Astrocyte of the cerebellum (primary cell): ENCODE results near the gene KLHDC3.
A peak's percentile ranks its signal among the peaks of the same experiment; 100 is the strongest.

Experiments used
- DNase-seq: peaks from one replicate; pipeline ENCODE4 v3.0.0-alpha.2; 2011; ENCODE audit warnings: low read depth
- H3K4me3 ChIP-seq: 2 replicates; pipeline ENCODE4 v1.5.1; 2011; ENCODE audit warnings: mild to moderate bottlenecking, low read depth, low read length, moderate library complexity
- in situ Hi-C: cut with HindIII; loops from 2 replicates; pipeline ENCODE4 v1.10.0; 2017; ENCODE audit warnings: low sequenced_read_pairs
- TF ChIP-seq, protein P1 (sequence below): IDR thresholded peaks from 2 replicates; pipeline ENCODE4 v1.5.1; 2012; ENCODE audit warnings: low read length, low read depth, moderate library complexity, mild to moderate bottlenecking; ENCODE audit errors: missing control alignments

Gene KLHDC3

DNA sequence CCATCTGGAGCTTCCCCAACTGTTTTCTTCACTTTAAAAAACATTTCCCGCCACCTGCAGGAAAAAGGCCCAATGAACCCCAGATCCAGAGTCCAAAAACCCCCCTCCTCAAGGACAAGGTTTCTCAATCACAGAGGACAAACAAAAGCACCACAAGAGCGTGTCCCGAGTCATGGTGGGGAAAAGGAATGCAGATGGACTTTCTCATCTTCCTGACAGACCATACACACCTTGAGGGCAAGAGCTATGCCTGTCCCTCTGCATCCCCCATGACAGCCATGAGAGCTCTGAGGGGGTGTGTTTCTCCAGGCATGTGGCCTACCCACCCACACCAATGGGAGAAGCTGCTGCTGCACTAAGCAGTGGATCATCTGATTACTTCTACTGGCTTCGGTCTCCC lies 44.1 kb upstream of the KLHDC3 start:
- no peak overlapping the region for H3K4me3 ChIP-seq
- in situ Hi-C loops, result no loop called here
- DNase-seq, result no peak
- TF ChIP-seq, protein P1, sequence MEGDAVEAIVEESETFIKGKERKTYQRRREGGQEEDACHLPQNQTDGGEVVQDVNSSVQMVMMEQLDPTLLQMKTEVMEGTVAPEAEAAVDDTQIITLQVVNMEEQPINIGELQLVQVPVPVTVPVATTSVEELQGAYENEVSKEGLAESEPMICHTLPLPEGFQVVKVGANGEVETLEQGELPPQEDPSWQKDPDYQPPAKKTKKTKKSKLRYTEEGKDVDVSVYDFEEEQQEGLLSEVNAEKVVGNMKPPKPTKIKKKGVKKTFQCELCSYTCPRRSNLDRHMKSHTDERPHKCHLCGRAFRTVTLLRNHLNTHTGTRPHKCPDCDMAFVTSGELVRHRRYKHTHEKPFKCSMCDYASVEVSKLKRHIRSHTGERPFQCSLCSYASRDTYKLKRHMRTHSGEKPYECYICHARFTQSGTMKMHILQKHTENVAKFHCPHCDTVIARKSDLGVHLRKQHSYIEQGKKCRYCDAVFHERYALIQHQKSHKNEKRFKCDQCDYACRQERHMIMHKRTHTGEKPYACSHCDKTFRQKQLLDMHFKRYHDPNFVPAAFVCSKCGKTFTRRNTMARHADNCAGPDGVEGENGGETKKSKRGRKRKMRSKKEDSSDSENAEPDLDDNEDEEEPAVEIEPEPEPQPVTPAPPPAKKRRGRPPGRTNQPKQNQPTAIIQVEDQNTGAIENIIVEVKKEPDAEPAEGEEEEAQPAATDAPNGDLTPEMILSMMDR, result no peak

DNA sequence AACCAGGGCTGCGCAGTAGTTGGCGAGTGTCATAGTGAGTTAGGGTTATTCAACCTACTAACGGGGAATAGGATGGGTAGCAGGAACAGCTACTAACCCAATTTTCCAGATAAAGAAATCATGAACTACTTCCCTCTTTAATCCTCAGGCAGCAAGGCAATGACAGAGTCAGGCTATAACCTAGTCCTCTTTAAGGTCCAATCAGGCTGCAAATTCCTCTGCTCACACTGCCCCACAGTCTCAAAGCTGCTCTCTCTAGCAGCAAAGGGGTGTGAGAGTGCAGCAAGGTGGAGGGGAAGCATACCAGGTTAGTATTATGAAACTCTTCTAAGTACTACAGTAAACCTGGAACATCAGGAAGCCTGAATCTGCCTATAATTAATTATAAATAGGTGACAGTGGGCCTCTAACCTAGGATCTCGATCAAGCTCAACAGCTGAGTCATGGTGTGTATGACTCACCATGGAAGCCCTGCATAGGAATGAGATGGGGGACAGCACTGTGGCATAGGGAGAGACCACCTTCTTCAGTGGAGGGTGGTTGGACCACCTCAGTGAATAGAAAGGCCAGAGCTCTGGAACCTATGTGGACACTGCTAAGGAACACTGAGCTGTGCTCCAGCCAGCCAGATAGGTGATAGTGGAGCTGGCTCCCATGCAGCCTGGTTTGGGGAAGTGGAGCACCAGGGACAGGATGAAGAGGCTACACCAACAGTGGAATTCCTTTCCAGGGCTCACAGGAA lies 43.0 kb upstream of the KLHDC3 start:
- in situ Hi-C loops, result no loop called here
- H3K4me3 ChIP-seq, result no peak overlapping the region
- TF ChIP-seq, protein P1, result no peak
- DNase-seq, result no peak

DNA sequence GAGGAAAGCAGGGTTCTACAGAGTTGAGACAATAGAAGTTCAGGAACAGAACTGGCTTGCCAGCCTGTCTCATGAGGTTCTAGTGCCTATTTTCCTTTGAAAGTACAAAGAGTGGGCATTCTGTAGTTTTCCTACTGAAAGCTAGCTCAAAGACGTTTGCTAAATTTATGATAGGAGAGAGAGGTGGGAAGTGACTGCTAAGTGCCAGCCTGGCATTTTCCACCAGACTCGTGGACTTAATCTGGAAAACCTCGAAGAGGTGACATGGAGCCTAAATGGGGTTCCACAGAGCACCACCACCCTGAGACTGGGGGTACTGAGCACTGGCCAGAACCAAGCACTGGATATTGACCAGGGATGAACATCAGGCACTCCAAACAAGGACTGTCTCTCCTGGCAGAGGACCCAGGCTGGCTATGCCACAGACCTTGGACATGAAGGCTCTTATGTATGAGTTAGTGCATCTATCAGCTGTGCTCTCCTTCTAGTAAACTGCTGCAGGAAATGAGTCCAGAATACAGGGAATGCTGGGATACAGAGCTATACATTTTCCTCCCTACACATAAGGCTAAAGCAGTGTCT lies 42.2 kb upstream of the KLHDC3 start:
- no peak for DNase-seq
- in situ Hi-C loops, result no loop called here
- H3K4me3 ChIP-seq, result no peak overlapping the region
- TF ChIP-seq, protein P1, result no peak

- no peak overlapping the region for H3K4me3 ChIP-seq
- in situ Hi-C loops, result no loop called here
- TF ChIP-seq, protein P1, result no peak
- DNase-seq, result no peak
Measured at GRCh38 chr6:42973926-42974325, 40.1 kb upstream of the KLHDC3 start.

DNA sequence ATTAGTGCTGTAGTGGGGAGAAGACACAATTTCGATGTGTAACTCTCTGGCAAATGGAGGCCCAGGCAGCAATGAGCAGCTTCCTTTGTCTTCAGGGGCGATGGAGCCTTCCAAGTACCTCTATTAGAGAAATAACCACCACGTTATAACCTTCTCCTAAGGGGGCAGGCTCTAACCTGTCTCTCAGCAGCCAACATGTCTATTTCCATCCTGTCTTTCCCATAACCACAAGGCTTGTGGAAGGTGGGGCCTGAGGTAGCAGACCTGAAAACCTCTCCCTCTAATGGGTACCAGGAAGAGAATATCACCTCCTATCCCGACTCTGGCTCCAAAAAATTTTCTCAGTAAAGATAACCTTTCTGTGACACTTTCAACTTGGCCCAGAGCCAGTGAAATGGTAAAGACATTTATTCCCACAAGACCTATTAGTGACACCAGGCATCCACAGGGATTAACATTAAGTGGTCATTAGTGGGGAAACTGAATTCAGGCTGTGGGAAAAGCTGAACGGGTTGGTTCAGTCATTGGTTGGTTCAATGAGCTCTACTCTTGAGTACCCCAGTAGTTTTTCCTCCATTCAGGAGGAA lies 39.0 kb upstream of the KLHDC3 start:
- no peak for DNase-seq
- H3K4me3 ChIP-seq, result no peak overlapping the region
- in situ Hi-C loops, result no loop called here
- TF ChIP-seq, protein P1, result no peak

- TF ChIP-seq, protein P1, result no peak
- peak overlapping the region; percentile 73 for H3K4me3 ChIP-seq
- no peak for DNase-seq
- in situ Hi-C loops, result no loop called here
Measured at GRCh38 chr6:42978487-42978838, 35.6 kb upstream of the KLHDC3 start.
